ENCODE measurements around the gene AGPAT1.
A peak's percentile ranks its signal among the peaks of the same experiment; 100 is the strongest.
"Not testable (repeated sequence)": the region's sequence is repeated elsewhere in the genome, so short reads cannot be mapped to it uniquely, and the experiment has no call there.

The AGPAT1 gene

DNA sequence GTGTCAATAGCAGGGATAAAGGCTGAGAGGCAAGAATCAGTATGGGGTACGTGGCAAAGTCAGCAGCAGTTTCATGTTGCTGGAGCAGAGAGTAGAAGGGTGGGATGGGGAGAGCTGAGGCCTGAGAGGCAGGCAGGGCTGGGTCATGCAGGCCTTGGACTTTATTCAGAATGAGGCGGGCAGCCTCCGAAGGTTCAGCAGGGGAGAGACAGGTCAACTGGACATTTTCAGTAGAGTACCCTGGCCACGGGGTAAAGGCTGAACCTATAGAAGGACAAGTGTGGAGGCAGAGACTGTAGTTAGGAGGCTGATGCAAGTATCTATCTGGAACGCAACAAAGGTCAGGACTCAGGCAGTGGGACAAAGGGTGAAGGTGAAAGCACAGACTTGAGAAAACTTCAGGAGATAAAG is 34.3 kb upstream of the AGPAT1 start:
- H3K27me3 Mint-ChIP-seq, result no peaks in the 10 kb centered on the region
- no peaks in the 10 kb centered on the region for H3K36me3 Mint-ChIP-seq
- H3K9me3 Mint-ChIP-seq (ENCODE audit: low read depth), result no peaks in the 10 kb centered on the region
- no peak overlapping the region for H3K27ac Mint-ChIP-seq
- no peak overlapping the region for H3K4me3 Mint-ChIP-seq
- H3K4me1 Mint-ChIP-seq (ENCODE audit: low read depth), result no peaks in the 10 kb centered on the region

DNA sequence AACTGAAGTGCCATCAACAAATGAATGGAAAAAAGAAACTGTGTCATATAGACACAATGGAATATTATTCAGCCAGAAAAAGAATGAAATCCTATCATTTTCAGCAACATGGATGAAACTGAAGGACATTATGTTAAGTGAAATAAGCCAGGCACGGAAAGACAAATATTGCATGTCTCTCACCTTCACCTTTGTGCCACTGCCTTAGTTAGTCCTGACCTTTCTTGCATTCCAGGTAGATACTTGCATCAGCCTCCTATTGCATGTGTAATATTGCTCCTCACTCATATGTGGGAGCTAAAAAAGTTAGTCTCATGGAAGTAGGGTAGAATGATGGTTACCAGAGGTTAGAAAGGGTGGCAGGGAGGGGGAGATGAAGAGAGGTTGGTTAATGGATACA is 33.1 kb upstream of the AGPAT1 start:
- H3K27ac Mint-ChIP-seq, result no peak overlapping the region
- H3K36me3 Mint-ChIP-seq, result no peaks in the 10 kb centered on the region
- no peaks in the 10 kb centered on the region for H3K4me1 Mint-ChIP-seq (ENCODE audit: low read depth)
- H3K27me3 Mint-ChIP-seq, result no peaks in the 10 kb centered on the region
- no peak overlapping the region for H3K4me3 Mint-ChIP-seq
- no peaks in the 10 kb centered on the region for H3K9me3 Mint-ChIP-seq (ENCODE audit: low read depth)

DNA sequence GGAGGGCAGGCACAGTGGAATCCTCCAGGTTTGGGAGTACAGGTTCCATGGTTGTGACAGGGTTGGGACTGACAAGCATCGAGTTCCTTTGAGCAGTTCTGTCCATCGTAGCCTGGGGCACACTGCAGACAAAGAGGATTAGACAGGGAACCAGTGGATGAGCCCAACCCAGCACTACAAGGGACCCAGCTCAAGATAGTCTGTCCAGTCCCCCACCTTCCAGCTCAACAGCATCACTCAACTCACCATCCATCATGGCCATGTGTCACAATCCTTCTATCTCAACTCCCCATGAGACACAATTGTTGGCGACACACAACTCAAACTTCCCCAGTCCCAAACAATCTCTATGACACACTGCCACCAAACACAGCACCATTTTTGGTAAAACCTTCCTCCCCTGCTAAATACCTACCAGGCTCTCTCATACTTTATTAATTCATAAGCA is 28.4 kb upstream of the AGPAT1 start:
- H3K4me3 Mint-ChIP-seq, result no peak overlapping the region
- H3K27me3 Mint-ChIP-seq, result no peaks in the 10 kb centered on the region
- no peaks in the 10 kb centered on the region for H3K9me3 Mint-ChIP-seq (ENCODE audit: low read depth)
- H3K27ac Mint-ChIP-seq, result no peak overlapping the region
- no peaks in the 10 kb centered on the region for H3K36me3 Mint-ChIP-seq
- H3K4me1 Mint-ChIP-seq (ENCODE audit: low read depth), result no peaks in the 10 kb centered on the region

DNA sequence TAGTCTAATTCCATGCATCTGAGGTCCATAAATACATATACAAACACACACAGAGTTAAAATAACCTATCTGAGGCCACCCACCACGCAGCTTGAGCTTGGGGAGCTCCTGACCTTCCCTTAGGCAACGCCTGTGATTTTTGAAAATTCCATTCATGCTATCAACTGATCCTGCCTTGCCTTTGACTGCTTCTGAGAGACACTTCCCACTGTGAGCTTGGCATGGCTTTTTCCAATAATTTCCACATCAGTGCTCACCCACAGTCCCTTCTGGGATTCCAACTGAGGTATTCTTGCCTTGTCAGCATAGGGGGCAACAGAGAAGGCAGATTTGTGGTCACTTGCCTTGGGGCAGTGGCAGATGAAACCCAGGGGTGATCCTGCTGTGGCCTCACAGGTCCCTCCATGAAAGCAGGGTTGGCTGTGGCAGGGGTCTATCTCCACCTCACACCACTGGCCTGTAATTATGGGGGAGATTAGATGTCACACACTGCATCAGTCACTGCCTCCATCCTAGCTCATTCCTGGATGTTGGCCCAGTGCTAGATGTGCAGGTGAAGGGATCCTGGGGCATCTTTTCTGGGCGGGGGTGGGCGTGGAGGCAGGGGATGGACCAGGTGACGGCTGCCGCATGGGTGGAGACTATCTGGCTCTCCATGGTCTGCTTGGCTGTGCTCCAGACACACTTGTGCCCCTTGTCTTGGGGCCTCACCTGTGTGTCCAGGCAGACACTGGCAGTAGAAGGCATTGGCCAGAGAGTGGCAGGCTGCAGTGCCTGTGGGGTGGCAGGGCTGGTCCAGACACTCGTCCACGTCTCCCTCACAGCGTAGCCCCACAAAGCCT is 27.8 kb upstream of the AGPAT1 start:
- no peak overlapping the region for H3K27ac Mint-ChIP-seq
- no peaks in the 10 kb centered on the region for H3K9me3 Mint-ChIP-seq (ENCODE audit: low read depth)
- no peaks in the 10 kb centered on the region for H3K4me1 Mint-ChIP-seq (ENCODE audit: low read depth)
- no peak overlapping the region for H3K4me3 Mint-ChIP-seq
- no peaks in the 10 kb centered on the region for H3K27me3 Mint-ChIP-seq
- no peaks in the 10 kb centered on the region for H3K36me3 Mint-ChIP-seq

DNA sequence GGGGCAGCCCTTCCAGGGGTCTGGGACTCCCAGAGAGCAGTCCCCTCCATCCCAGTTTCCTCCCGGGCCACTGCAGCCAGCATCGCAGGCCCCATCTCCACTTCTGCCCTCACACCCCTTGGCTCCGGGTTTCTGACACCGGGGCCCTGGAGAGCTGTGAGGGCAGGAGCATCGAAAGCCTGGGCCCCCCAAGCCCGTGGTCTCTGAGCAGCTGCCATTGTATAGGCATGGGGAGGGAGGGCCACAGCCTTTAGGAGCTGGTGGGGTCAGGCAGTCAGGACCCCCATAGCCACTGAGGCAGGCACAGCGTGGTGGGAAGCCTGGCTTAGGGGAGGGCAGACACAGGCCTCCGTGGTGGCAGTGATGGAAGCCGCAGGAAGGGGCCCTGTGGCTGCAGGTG is 26.3 kb upstream of the AGPAT1 start:
- no peak overlapping the region for H3K4me3 Mint-ChIP-seq
- H3K27ac Mint-ChIP-seq, result no peak overlapping the region
- H3K9me3 Mint-ChIP-seq (ENCODE audit: low read depth), result no peaks in the 10 kb centered on the region
- no peaks in the 10 kb centered on the region for H3K36me3 Mint-ChIP-seq
- H3K4me1 Mint-ChIP-seq (ENCODE audit: low read depth), result no peaks in the 10 kb centered on the region
- H3K27me3 Mint-ChIP-seq, result no peaks in the 10 kb centered on the region

DNA sequence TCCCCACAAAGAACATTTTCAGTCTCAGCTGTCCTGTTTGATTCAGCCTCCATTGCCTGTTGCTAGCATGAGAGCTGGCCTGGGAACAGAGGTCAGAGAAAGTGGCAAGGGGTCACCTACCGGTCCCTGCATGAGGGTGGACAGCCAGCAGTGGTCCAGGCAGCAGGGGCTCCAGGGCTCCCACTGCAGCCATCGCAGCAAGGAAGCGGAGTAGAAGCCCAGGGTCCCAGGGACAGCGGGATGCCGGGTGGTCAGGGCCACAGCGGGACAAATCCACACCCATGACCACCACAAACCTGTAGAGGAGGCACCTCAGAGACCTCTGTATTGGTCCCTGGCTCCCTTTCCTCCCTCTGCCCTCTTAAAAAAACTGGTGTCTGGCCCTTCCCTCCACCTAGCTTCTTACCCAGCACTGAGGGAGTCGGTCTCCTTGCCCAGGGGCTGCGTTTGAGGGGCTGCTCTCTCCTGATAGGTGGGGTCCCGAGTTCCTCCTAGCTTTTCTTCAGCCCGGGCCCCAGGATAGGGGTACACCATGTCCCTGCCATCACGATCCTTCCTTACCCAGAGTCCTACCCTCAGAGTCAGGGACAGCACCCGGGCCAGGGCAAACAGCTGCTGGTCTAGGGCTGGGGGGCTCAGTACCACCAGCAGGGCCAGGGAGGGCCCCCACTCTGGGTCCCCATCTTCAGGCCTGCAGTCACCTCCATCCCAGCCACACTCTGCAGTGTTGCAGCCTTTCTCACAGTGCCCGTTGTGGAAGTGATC is 25.0 kb upstream of the AGPAT1 start:
- no peaks in the 10 kb centered on the region for H3K9me3 Mint-ChIP-seq (ENCODE audit: low read depth)
- H3K4me3 Mint-ChIP-seq, result no peak overlapping the region
- no peaks in the 10 kb centered on the region for H3K27me3 Mint-ChIP-seq
- H3K4me1 Mint-ChIP-seq (ENCODE audit: low read depth), result peaks cover 4% of the 10 kb centered on the region
- H3K36me3 Mint-ChIP-seq, result no peaks in the 10 kb centered on the region
- no peak overlapping the region for H3K27ac Mint-ChIP-seq

DNA sequence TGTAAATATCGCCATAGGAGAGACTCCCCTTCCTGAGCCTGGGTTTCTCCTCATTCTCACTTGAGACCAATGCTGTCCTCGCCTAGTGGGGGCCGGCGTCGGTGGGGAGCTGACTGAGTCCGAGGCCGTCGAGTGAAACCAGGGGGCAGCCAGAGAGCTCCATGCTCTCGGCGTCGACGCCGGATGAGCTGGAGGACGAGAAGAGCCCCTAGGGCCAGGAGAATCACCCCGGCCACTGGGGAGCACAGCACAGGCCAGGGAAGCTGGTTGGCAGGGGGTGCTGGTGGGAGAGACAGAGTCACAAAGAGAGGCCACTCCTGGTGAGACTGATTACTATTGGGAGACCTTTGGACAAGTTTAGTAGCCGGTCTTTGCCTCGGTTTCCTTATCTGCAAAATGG is 23.0 kb upstream of the AGPAT1 start:
- Mint-ChIP-seq H3K4me3 (no peak overlapping the region), H3K9me3 (ENCODE audit: low read depth) (no peaks in the 10 kb centered on the region), H3K27me3 (no peaks in the 10 kb centered on the region), H3K27ac (no peak overlapping the region), H3K4me1 (ENCODE audit: low read depth) (peaks cover 19% of the 10 kb centered on the region), H3K36me3 (no peaks in the 10 kb centered on the region)

DNA sequence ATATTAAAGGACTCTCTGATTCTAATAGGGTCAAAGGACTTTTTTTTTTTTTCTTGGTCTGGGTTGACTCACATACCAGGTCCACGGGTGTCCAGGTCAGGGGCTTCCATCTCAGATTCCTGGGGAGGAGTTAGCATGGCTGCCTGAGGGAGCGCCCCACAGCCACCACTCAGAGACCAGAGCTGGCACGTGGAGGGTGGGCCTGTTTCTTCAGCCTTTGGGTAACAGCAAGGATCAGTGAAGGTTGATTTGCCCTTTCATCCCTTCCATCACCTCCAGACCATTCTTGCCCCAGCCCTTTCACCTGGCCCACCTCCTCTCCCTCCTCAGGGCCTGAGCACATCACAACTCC is 22.4 kb upstream of the AGPAT1 start:
- peak overlapping the region; percentile 10 for H3K27ac Mint-ChIP-seq
- H3K27me3 Mint-ChIP-seq, result no peaks in the 10 kb centered on the region
- no peaks in the 10 kb centered on the region for H3K9me3 Mint-ChIP-seq (ENCODE audit: low read depth)
- no peaks in the 10 kb centered on the region for H3K36me3 Mint-ChIP-seq
- H3K4me3 Mint-ChIP-seq, result no peak overlapping the region
- peaks cover 25% of the 10 kb centered on the region for H3K4me1 Mint-ChIP-seq (ENCODE audit: low read depth)

DNA sequence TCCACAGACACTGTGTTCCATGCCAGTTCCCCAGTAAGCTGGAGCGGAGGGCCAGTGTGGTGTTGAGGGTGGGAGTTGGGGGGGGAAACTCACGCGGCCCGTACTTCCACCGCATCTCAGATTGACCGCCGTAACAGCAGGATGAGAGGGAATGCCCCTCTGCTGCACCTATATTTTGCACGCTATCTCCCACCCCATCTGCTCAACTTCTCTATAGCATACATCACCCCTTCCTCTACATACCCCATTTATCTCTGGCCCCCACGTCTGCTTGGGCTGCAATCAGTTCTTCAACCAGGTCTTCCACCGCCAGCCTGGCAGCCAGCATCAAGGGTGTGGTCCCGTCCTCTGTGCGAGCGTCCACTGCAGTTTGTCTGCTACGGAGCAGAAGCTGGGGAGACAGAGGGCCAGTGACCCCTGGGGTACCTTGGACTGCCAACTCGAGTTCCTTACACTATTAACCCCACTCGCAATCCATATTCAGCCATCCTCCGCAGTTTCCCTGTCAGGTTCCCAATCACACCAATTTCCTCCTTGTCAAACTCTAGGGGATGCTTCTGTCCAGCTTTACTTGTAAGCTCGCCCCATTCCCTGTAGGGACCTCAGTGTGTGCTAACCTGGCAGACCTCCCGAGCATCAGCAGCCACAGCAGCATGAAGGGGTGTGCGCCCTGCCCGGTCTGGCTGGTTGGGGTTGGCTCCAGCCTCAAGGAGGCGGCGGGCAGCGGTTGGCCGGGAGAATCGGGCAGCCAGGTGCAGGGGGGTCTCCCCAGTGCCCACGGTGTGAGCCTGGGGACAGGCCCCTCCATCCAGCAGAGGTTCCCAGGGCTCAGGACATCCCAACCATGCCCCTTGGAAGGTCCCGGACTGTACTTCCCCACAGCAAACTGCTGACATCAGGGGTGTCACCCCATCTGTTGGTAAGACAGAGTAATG is 21.1 kb upstream of the AGPAT1 start:
- H3K27me3 Mint-ChIP-seq, result no peaks in the 10 kb centered on the region
- H3K4me1 Mint-ChIP-seq (ENCODE audit: low read depth), result peaks cover 32% of the 10 kb centered on the region
- no peaks in the 10 kb centered on the region for H3K36me3 Mint-ChIP-seq
- peak overlapping the region; percentile 97 for H3K27ac Mint-ChIP-seq
- peak overlapping the region; percentile 95 for H3K4me3 Mint-ChIP-seq
- no peaks in the 10 kb centered on the region for H3K9me3 Mint-ChIP-seq (ENCODE audit: low read depth)

DNA sequence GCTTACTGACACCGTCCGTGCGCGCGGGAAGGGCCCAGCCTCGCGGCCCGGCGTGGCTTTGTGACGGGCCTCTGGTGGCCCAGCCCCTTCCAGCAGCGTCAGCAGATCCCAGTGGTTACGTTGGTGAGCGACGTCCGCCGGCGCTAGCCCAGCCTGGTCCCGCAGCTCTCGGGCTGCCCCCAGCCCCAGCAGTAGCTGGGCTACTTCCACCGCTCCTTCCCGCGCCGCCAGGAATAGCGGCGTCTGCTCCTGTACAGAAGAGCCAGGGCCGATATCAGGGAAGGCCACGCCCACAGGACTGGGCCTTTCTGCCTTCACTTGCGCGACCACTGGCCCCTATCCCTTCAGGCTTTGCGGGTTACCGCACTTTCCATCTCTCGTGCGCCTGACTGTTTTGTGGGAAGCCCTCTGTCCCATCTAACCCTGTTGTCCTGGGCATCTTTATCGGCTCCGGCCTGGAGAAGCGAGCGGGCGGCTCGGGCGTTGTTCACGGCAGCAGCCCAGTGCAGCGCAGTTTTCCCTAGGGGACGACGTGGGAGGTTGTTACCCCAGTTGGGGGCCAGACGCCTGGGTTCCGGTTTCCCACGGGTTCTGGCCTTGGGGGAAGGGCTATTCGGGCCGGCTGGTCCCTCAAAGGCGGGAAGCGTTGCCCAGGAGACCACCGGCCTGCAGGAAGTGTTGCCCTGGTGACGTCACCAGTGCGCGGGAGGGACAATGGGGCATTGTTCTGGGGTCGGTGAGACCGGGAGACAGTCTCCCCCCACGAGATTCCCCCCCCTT is 20.2 kb upstream of the AGPAT1 start:
- H3K9me3 Mint-ChIP-seq (ENCODE audit: low read depth), result no peaks in the 10 kb centered on the region
- no peaks in the 10 kb centered on the region for H3K36me3 Mint-ChIP-seq
- H3K4me3 Mint-ChIP-seq, result peak overlapping the region; percentile 95
- peaks cover 39% of the 10 kb centered on the region for H3K4me1 Mint-ChIP-seq (ENCODE audit: low read depth)
- H3K27ac Mint-ChIP-seq, result peak overlapping the region; percentile 97
- H3K27me3 Mint-ChIP-seq, result no peaks in the 10 kb centered on the region

DNA sequence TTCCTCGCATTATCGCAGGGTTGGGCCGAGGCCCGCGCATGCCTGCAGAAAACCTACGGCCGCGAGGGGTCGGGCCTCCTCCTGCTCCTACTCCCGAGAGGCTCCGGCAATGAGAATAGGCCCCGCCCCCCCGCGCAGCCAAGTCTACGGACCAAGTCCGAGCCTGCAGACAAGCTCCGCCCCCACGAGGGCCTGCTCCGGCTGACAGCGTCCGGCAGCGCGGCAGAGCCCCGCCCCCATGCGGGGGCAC is 19.7 kb upstream of the AGPAT1 start:
- Mint-ChIP-seq H3K9me3 (ENCODE audit: low read depth) (no peaks in the 10 kb centered on the region), H3K27me3 (no peaks in the 10 kb centered on the region), H3K36me3 (no peaks in the 10 kb centered on the region), H3K4me1 (ENCODE audit: low read depth) (peaks cover 41% of the 10 kb centered on the region), H3K27ac (peak overlapping the region; percentile 97), H3K4me3 (peak overlapping the region; percentile 95)

DNA sequence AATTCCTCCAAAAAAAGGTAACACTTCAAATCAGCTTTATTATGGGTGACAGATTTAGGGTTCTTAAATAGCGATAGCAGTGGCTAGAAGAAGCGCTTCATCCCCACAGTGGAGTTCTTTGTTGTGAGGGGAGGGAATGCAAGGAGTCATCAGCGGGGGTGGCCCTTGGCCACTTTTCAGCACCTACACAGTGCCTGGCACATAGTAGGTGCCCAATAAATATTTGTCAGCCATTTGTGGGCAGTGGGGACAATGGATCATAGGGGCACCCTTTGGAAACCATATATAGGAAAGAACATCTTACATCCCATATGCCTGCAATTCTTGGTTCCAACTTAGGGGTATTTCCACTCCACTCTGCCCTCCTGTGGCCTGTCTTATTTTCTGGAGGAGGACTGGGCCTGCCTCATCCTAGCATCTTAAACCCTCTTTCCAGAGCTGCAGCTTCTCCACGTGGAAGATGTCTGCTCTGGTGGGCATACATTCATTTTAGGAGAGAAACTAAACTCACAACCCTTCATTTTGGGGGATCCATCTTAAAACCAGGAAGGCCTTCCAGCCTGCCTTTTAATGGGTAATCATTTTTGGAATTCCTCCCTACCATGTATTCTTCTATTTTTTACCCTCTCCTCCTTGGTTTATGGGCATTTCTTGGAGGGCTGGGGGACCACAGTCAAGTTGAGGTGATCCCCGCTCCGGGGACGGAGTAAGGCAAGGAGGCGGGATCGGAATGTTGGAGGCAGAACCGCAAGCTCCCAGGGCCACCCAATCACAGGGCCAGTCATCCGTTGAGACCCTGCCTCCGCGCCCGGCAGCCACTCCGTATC is 19.2 kb upstream of the AGPAT1 start:
- Mint-ChIP-seq H3K4me3 (peak overlapping the region; percentile 93), H3K27me3 (no peaks in the 10 kb centered on the region), H3K27ac (peak overlapping the region; percentile 97), H3K9me3 (ENCODE audit: low read depth) (no peaks in the 10 kb centered on the region), H3K36me3 (no peaks in the 10 kb centered on the region), H3K4me1 (ENCODE audit: low read depth) (peaks cover 41% of the 10 kb centered on the region)

DNA sequence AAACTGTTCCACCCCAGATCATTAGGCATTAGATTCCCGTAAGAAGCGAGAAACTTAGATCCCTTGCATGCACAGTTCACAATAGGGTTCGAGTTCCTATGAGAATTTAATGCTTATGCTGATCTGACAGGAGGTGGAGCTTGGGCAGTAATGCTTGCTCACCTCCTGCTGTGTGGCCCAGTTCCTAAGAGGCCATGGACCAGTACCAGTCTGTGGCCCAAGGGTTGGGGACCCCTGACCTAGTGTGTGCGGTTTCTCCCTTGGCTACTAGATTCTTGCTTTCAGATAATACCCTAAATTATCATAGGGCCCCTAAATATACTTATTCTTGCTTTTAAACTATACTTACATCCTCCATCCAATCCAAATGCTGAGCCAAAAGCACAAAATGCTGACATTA is 18.5 kb upstream of the AGPAT1 start:
- H3K36me3 Mint-ChIP-seq, result no peaks in the 10 kb centered on the region
- H3K4me3 Mint-ChIP-seq, result peak overlapping the region; percentile 93
- H3K27me3 Mint-ChIP-seq, result no peaks in the 10 kb centered on the region
- peak overlapping the region; percentile 97 for H3K27ac Mint-ChIP-seq
- no peaks in the 10 kb centered on the region for H3K9me3 Mint-ChIP-seq (ENCODE audit: low read depth)
- peaks cover 41% of the 10 kb centered on the region for H3K4me1 Mint-ChIP-seq (ENCODE audit: low read depth)

DNA sequence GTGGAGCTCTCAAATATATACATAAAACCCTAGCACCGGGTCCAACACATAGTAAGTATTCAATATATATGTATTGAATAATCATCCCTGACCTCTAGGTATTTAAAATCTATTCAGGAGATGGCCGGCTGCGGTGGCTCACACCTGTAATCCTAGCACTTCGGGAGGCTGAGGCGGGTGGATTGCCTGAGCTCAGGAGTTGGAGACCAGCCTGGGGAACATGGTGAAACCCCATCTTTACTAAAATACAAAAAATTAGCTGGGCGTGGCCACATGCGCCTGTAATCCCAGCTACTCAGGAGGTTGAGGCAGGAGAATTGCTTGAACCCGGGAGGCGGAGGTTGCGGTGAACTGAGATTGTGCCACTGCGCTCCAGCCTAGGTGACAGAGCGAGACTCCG is 17.2 kb upstream of the AGPAT1 start:
- peaks cover 54% of the 10 kb centered on the region for H3K4me1 Mint-ChIP-seq (ENCODE audit: low read depth)
- peak overlapping the region; percentile 97 for H3K27ac Mint-ChIP-seq
- H3K27me3 Mint-ChIP-seq; H3K36me3 Mint-ChIP-seq; H3K9me3 Mint-ChIP-seq (ENCODE audit: low read depth): not testable (repeated sequence)
- peak overlapping the region; percentile 94 for H3K4me3 Mint-ChIP-seq
